A204.1 (cell line): ENCODE results near the gene TMEM236.

Source experiments
- FAIRE-seq: peaks from 2 replicates; lab custom pipeline; 2012; peaks lifted over from hg19 to GRCh38; lab: Jason Lieb, UNC

TMEM236 gene

GRCh38 chr10:17742918-17743317, 9.1 kb upstream of the TMEM236 start:
- no peak for FAIRE-seq

GRCh38 chr10:17743437-17743836, 8.6 kb upstream of the TMEM236 start:
- FAIRE-seq, result no peak

GRCh38 chr10:17744341-17744861, 7.6 kb upstream of the TMEM236 start:
- no peak for FAIRE-seq

- no peak for FAIRE-seq
These were observed 4.0 kb upstream of the TMEM236 start for GRCh38 chr10:17747883-17748550.

GRCh38 chr10:17749890-17750289, 2.1 kb upstream of the TMEM236 start:
- no peak for FAIRE-seq

GRCh38 chr10:17756557-17757217, 4.7 kb downstream of the TMEM236 start:
- FAIRE-seq, result no peak

- FAIRE-seq, result no peak
These were observed 6.2 kb downstream of the TMEM236 start for GRCh38 chr10:17758200-17758599.

- FAIRE-seq, result no peak
These were observed 6.9 kb downstream of the TMEM236 start for GRCh38 chr10:17758896-17759295.

GRCh38 chr10:17764142-17764541, 12.1 kb downstream of the TMEM236 start:
- no peak for FAIRE-seq

GRCh38 chr10:17765602-17766001, 13.6 kb downstream of the TMEM236 start:
- FAIRE-seq, result no peak

- FAIRE-seq, result no peak
These were observed 14.7 kb downstream of the TMEM236 start for GRCh38 chr10:17766731-17767130.

- no peak for FAIRE-seq
These were observed 16.5 kb downstream of the TMEM236 start for GRCh38 chr10:17768496-17768895.

GRCh38 chr10:17768957-17769356, 17.0 kb downstream of the TMEM236 start:
- no peak for FAIRE-seq

- FAIRE-seq, result no peak
These were observed 19.0 kb downstream of the TMEM236 start for GRCh38 chr10:17771017-17771416.

- FAIRE-seq, result no peak
These were observed 27.8 kb downstream of the TMEM236 start for GRCh38 chr10:17779784-17780183.

GRCh38 chr10:17780727-17781126, 28.7 kb downstream of the TMEM236 start:
- no peak for FAIRE-seq

GRCh38 chr10:17781856-17782255, 29.9 kb downstream of the TMEM236 start:
- FAIRE-seq, result no peak

GRCh38 chr10:17782921-17783665, 31.1 kb downstream of the TMEM236 start:
- no peak for FAIRE-seq

- FAIRE-seq, result no peak
These were observed 31.8 kb downstream of the TMEM236 start for GRCh38 chr10:17783751-17784150.

GRCh38 chr10:17784688-17785087, 32.7 kb downstream of the TMEM236 start:
- FAIRE-seq, result no peak

GRCh38 chr10:17785276-17785930, 33.4 kb downstream of the TMEM236 start:
- no peak for FAIRE-seq

- FAIRE-seq, result no peak
These were observed 35.3 kb downstream of the TMEM236 start for GRCh38 chr10:17787087-17787961.
